HCT116 (cell line): ENCODE data around the gene UBAP2L. TPM values are rescaled to one million over a fixed set of nuclear protein-coding genes. Genes with fewer than 3 reads are reported as not detected.

Experiments used
- ATAC-seq: fragments of 200-7000 bp; cut with Tn5 transposase; 2 replicates; pipeline ENCODE4 v1.9.1; 2020; ENCODE audit warnings: mild to moderate bottlenecking, moderate library complexity
- BruUV-seq: library from RNA; stranded (reverse); fragments of 400-500 nt; replicated peaks from 2 replicates; lab custom pipeline; 2021; lab: Mats Ljungman, UMichigan
- CTCF ChIA-PET: fragments of 300-600 bp; sonication (Branson Sonifier 250); formaldehyde crosslinking; loops from one replicate; lab custom pipeline; 2021; ENCODE audit warnings: antibody characterized with exemption; lab: Charles Lee
- POLR2A ChIA-PET: fragments of 300-600, 350-600 bp; sonication (Branson Sonifier 250); formaldehyde crosslinking; loops from one replicate; lab custom pipeline; 2021; ENCODE audit warnings: antibody characterized with exemption; lab: Charles Lee
- RAD21 ChIA-PET, 2 experiments: fragments of 300-600 bp; sonication (Branson Sonifier 250); formaldehyde crosslinking; loops; one replicate each; lab custom pipeline; 2023; ENCODE audit warnings: low total read pairs in 2 of 2; ENCODE audit not compliant: uncharacterized antibody in 2 of 2, unreplicated experiment in 2 of 2, low non-redundant PET in 1 of 2; lab: Charles Lee
- DNase-seq: peaks from one replicate; pipeline ENCODE4 v3.0.0-alpha.2; 2010; ENCODE audit warnings: low read depth, low spot score
- H2AFZ ChIP-seq: fragments of 200-600 bp; shearing (Covaris generic), sonication (generic); 2 replicates; pipeline ENCODE4 v1.6.1; 2017; ENCODE audit warnings: low read depth, mixed run types, mixed read lengths, antibody characterized with exemption, low read length; ENCODE audit not compliant: poor library complexity, severe bottlenecking
- H3K27ac ChIP-seq: 2 replicates; pipeline ENCODE4 v1.5.1; 2012; ENCODE audit warnings: low read depth, low read length
- H3K27me3 ChIP-seq: fragments of 200-600 bp; sonication (generic); 2 replicates; pipeline ENCODE4 v1.6.1; 2016; ENCODE audit warnings: mixed run types, low read length, mixed read lengths; ENCODE audit not compliant: insufficient read depth
- H3K36me3 ChIP-seq, 2 experiments: fragments of 200-500 bp in 1 of 2; fragments of 200-600 bp in 1 of 2; sonication (Bioruptor generic) in 1 of 2; sonication (generic) in 1 of 2; 2 replicates each; pipeline versions ENCODE4 v1.5.1 to v1.6.1; 2014 to 2016; ENCODE audit warnings: low read length in 2 of 2, inconsistent platforms in 1 of 2, mixed read lengths in 1 of 2, mixed run types in 1 of 2; ENCODE audit not compliant: insufficient read depth in 2 of 2, control insufficient read depth in 1 of 2
- H3K4me1 ChIP-seq, 2 experiments: fragments of 200-600 bp in 1 of 2; sonication (generic) in 1 of 2; 2 replicates each; pipeline versions ENCODE4 v1.5.1 to v1.6.1; 2012 to 2017; ENCODE audit warnings: low read length in 2 of 2, inconsistent platforms in 1 of 2, mild to moderate bottlenecking in 1 of 2, mixed read lengths in 1 of 2, mixed run types in 1 of 2, moderate library complexity in 1 of 2; ENCODE audit not compliant: insufficient read depth in 2 of 2, control insufficient read depth in 1 of 2
- H3K4me2 ChIP-seq: fragments of 200-600 bp; sonication (generic); 2 replicates; pipeline ENCODE4 v1.6.1; 2017; ENCODE audit warnings: mixed run types, low read length, mixed read lengths
- H3K4me3 ChIP-seq, 2 experiments: fragments of 200-600 bp in 1 of 2; sonication (generic) in 1 of 2; replicated peaks in 1 of 2; 2 replicates each; pipeline ENCODE4 v1.5.1; 2011 to 2016; ENCODE audit warnings: low read length in 2 of 2, control low read depth in 1 of 2, low read depth in 1 of 2, mild to moderate bottlenecking in 1 of 2, mixed read lengths in 1 of 2, mixed run types in 1 of 2
- H3K79me2 ChIP-seq: fragments of 200-600 bp; sonication (generic); 2 replicates; pipeline ENCODE4 v1.6.1; 2017; ENCODE audit warnings: mild to moderate bottlenecking, mixed run types, low read length, moderate library complexity, mixed read lengths; ENCODE audit not compliant: insufficient read depth
- H3K9ac ChIP-seq: fragments of 200-600 bp; sonication (generic); 2 replicates; pipeline ENCODE4 v1.6.1; 2016; ENCODE audit warnings: low read length, mixed read lengths
- H3K9me2 ChIP-seq: fragments of 200-600 bp; sonication (generic), shearing (Covaris generic); 2 replicates; pipeline ENCODE4 v1.6.1; 2017; ENCODE audit warnings: mixed run types, mild to moderate bottlenecking, moderate library complexity; ENCODE audit not compliant: insufficient read depth
- H3K9me3 ChIP-seq, 2 experiments: fragments of 200-500 bp in 1 of 2; fragments of 200-600 bp in 1 of 2; sonication (Bioruptor generic) in 1 of 2; sonication (generic) in 1 of 2; 2 replicates each; pipeline ENCODE4 v1.6.1; 2014 to 2017; ENCODE audit warnings: low read length in 2 of 2, mixed read lengths in 2 of 2, inconsistent platforms in 1 of 2, low read depth in 1 of 2, mild to moderate bottlenecking in 1 of 2, mixed run types in 1 of 2, moderate library complexity in 1 of 2; ENCODE audit not compliant: control insufficient read depth in 1 of 2, insufficient read depth in 1 of 2
- H4K20me1 ChIP-seq: fragments of 200-600 bp; sonication (generic), shearing (Covaris generic); 2 replicates; pipeline ENCODE4 v1.6.1; 2017; ENCODE audit warnings: mixed run types, mild to moderate bottlenecking, moderate library complexity; ENCODE audit not compliant: insufficient read depth
- CBX3 ChIP-seq: IDR thresholded peaks from 2 replicates; pipeline ENCODE4 v1.6.1; 2012; ENCODE audit warnings: low read depth
- CEBPB ChIP-seq: IDR thresholded peaks from 2 replicates; pipeline ENCODE4 v1.6.1; 2012; ENCODE audit warnings: low read depth
- EGR1 ChIP-seq: IDR thresholded peaks from 2 replicates; pipeline ENCODE4 v1.6.1; 2012; ENCODE audit warnings: low read depth
- FOSL1 ChIP-seq: IDR thresholded peaks from 2 replicates; pipeline ENCODE4 v1.6.1; 2012; ENCODE audit warnings: low read depth
- MAX ChIP-seq: IDR thresholded peaks from 2 replicates; pipeline ENCODE4 v1.6.1; 2012
- POLR2A ChIP-seq: IDR thresholded peaks from 2 replicates; pipeline ENCODE4 v1.7.0; 2011; ENCODE audit warnings: borderline replicate concordance; ENCODE audit not compliant: insufficient read depth, insufficient read length; ENCODE audit errors: extremely low read depth
- RAD21 ChIP-seq: IDR thresholded peaks from 2 replicates; pipeline ENCODE4 v1.6.1; 2012; ENCODE audit warnings: low read depth, mild to moderate bottlenecking
- SRF ChIP-seq: IDR thresholded peaks from 2 replicates; pipeline ENCODE4 v1.6.1; 2012; ENCODE audit warnings: low read depth
- ZBTB33 ChIP-seq: IDR thresholded peaks from 2 replicates; pipeline ENCODE4 v1.6.1; 2011; ENCODE audit warnings: mild to moderate bottlenecking, low read length, moderate library complexity; ENCODE audit not compliant: insufficient replicate concordance; ENCODE audit errors: extremely low read depth
- intact Hi-C: fragments of 100-400 bp; cut with micrococcal nuclease; formaldehyde crosslinking; loops from 2 replicates; pipeline ENCODE4 v1.10.0; 2022
- total RNA-seq: library from RNA; stranded (reverse); gene quantifications from one replicate; pipeline ENCODE4 v1.2.1, GENCODE V29; 2021; ENCODE audit not compliant: unreplicated experiment
- TF ChIP-seq, protein P1 (sequence below): IDR thresholded peaks from 2 replicates; pipeline ENCODE4 v1.6.1; 2012; ENCODE audit warnings: low read depth

The UBAP2L gene
- total RNA-seq, 1 experiment from 2014 or later = 189 TPM

DNA sequence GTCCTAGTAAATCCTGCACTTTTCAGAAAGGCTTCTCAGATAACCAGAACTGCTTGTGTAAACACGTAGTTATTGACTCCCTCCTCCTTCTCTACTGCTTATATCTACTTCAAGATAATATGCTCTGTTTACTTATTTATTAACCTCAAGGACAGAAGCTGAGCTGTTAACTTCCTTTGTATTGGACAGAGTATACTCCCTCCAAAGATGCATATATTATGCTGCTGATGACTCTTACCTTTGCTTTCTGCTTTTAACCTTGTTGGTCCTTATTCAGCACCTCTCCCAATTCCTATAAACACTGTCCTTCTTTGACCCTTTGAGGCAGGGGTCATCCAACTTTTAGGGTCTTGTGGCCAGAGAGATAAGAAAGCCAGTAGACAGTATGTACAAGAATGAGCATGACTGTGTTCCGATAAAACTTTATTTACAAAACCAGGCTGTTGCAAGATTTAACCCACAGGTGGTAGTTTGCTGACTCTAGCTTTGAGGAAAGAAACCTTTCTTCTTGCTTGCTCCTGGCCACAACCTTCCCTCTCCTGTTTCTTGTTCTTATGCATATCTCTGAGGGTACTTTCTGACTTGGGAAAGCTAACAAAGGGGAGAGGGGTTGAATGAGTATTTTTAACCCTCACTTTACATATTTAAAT is 33.8 kb upstream of the UBAP2L start:
- no peak overlapping the region for H3K4me3 ChIP-seq
- no peak overlapping the region for H3K4me2 ChIP-seq
- POLR2A ChIA-PET = no interaction called here
- H3K27me3 ChIP-seq = peaks cover 9% of the 10 kb centered on the region; the same call in 1 of the 2 replicates
- intact Hi-C loops = loop anchor here (1.0 to 10.0 kb wide), 4 partner anchors 85 to 358 kb away; partner anchors contain the start of gene HAX1
- no peak overlapping the region for H3K9ac ChIP-seq
- BruUV-seq = no TSS peak
- no peak overlapping the region for H3K27ac ChIP-seq
- peaks cover 8 to 20% of the 10 kb centered on the region in 2 experiments for H3K4me1 ChIP-seq
- TF ChIP-seq CEBPB = no peak
- TF ChIP-seq ZBTB33 = no peak
- TF ChIP-seq SRF = no peak
- TF ChIP-seq, protein P1, sequence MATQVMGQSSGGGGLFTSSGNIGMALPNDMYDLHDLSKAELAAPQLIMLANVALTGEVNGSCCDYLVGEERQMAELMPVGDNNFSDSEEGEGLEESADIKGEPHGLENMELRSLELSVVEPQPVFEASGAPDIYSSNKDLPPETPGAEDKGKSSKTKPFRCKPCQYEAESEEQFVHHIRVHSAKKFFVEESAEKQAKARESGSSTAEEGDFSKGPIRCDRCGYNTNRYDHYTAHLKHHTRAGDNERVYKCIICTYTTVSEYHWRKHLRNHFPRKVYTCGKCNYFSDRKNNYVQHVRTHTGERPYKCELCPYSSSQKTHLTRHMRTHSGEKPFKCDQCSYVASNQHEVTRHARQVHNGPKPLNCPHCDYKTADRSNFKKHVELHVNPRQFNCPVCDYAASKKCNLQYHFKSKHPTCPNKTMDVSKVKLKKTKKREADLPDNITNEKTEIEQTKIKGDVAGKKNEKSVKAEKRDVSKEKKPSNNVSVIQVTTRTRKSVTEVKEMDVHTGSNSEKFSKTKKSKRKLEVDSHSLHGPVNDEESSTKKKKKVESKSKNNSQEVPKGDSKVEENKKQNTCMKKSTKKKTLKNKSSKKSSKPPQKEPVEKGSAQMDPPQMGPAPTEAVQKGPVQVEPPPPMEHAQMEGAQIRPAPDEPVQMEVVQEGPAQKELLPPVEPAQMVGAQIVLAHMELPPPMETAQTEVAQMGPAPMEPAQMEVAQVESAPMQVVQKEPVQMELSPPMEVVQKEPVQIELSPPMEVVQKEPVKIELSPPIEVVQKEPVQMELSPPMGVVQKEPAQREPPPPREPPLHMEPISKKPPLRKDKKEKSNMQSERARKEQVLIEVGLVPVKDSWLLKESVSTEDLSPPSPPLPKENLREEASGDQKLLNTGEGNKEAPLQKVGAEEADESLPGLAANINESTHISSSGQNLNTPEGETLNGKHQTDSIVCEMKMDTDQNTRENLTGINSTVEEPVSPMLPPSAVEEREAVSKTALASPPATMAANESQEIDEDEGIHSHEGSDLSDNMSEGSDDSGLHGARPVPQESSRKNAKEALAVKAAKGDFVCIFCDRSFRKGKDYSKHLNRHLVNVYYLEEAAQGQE = no peak
- TF ChIP-seq EGR1 = no peak
- TF ChIP-seq CBX3 = no peak
- TF ChIP-seq RAD21 = no peak
- TF ChIP-seq POLR2A = no peak
- TF ChIP-seq MAX = no peak
- no peak for TF ChIP-seq FOSL1
- H3K9me3 ChIP-seq = no peaks in the 10 kb centered on the region
- no peak overlapping the region for H2AFZ ChIP-seq
- RAD21 ChIA-PET = no interaction called here
- DNase-seq = no peak
- no peaks in the 10 kb centered on the region for H3K9me2 ChIP-seq
- no peaks in the 10 kb centered on the region for H3K36me3 ChIP-seq
- CTCF ChIA-PET = no interaction called here
- peaks cover 2% of the 10 kb centered on the region; the same call in 1 of the 2 replicates for H4K20me1 ChIP-seq
- H3K79me2 ChIP-seq = peaks cover 10% of the 10 kb centered on the region
- no peak for ATAC-seq
